ENCODE data around the gene HS3ST3A1. TPM values are rescaled to one million over a fixed set of nuclear protein-coding genes. Genes with fewer than 3 reads are reported as not detected.
"Not testable (repeated sequence)": the region's sequence is repeated elsewhere in the genome, so short reads cannot be mapped to it uniquely, and the experiment has no call there.

The HS3ST3A1 gene
- total and polyA plus RNA-seq, 4 donors: 0.18 to 8.0 (median 5.6) TPM

DNA sequence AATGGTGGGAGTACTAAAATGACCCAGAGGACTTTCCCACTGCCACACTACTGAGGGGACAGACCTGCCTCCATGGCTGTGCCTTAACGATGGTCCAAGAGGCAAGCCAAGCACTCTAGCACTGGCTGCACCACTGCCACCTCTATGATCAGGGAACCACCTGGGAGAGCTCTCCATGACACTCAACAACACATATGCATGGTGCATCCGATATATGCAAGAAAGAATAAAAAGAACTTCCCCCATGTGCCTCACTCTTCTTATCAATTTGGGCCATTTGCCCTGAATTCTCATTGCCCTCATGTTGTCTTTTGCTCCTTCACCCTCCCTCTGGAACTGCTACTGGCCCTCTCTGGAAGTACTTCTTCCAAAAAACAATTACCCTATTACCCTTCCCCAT lies 99.5 kb downstream of the HS3ST3A1 start:
- no peaks in the 10 kb centered on the region for H3K36me3 ChIP-seq (ENCODE audit: control insufficient read depth in 4 of 4, insufficient read depth in 4 of 4, low read length in 4 of 4)
- TF ChIP-seq, protein P1, sequence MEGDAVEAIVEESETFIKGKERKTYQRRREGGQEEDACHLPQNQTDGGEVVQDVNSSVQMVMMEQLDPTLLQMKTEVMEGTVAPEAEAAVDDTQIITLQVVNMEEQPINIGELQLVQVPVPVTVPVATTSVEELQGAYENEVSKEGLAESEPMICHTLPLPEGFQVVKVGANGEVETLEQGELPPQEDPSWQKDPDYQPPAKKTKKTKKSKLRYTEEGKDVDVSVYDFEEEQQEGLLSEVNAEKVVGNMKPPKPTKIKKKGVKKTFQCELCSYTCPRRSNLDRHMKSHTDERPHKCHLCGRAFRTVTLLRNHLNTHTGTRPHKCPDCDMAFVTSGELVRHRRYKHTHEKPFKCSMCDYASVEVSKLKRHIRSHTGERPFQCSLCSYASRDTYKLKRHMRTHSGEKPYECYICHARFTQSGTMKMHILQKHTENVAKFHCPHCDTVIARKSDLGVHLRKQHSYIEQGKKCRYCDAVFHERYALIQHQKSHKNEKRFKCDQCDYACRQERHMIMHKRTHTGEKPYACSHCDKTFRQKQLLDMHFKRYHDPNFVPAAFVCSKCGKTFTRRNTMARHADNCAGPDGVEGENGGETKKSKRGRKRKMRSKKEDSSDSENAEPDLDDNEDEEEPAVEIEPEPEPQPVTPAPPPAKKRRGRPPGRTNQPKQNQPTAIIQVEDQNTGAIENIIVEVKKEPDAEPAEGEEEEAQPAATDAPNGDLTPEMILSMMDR (IDR thresholded peaks at IDR 0.05; ENCODE audit: control extremely low read depth, extremely low read depth): no peak

DNA sequence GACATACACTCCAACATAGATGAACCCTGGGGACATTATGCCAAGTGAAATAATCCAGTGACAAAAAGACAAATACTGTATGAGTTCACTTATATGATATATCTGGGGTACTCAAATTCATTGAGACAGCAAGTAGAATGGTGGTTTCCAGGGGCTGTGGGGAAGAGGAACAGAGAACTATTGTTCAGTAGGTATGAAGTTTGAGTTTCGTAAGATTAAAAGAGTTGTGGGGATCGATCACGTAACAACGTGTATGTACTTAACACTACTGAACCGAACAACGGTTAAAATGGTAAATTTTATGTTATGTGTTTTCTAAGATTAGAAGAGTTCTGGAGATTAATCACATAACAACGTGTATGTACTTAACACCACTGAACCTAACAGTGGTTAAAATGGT lies 100.8 kb downstream of the HS3ST3A1 start:
- no peak overlapping the region for H3K4me3 ChIP-seq
- TF ChIP-seq, protein P1 (IDR thresholded peaks at IDR 0.05; ENCODE audit: control extremely low read depth, extremely low read depth): no peak
- no peaks in the 10 kb centered on the region for H3K27me3 ChIP-seq (ENCODE audit: control insufficient read depth in 3 of 3, insufficient read depth in 3 of 3, low read length in 2 of 3)
- no peaks in the 10 kb centered on the region for H3K36me3 ChIP-seq (ENCODE audit: control insufficient read depth in 4 of 4, insufficient read depth in 4 of 4, low read length in 4 of 4)
- 88 to 91% methylated on average over 7 of the region's 7 CpGs for WGBS, 2 donors
- DNase-seq (no peak), ATAC-seq (ENCODE audit: insufficient read depth, low FRiP score) (no peak)
- H3K9ac ChIP-seq (ENCODE audit: insufficient read depth in 1 of 2, low read length in 2 of 2): no peak overlapping the region
- H3K9me3 ChIP-seq (ENCODE audit: control insufficient read depth in 4 of 4, insufficient read depth in 3 of 4, low read length in 3 of 4): no peaks in the 10 kb centered on the region
- H3K4me1 ChIP-seq (ENCODE audit: control insufficient read depth in 5 of 5, insufficient read depth in 5 of 5, low read length in 5 of 5): peaks cover 0 to 9% (median 0%) of the 10 kb centered on the region in 5 donors
- H3K27ac ChIP-seq (ENCODE audit: low read depth in 1 of 2, low read length in 1 of 2): no peak overlapping the region

More for the DNA sequence above, 99.5 kb downstream of the HS3ST3A1 start:
- ATAC-seq (ENCODE audit: insufficient read depth, low FRiP score) (no peak), DNase-seq (no peak)
- no peak overlapping the region for H3K27ac ChIP-seq (ENCODE audit: low read depth in 1 of 2, low read length in 1 of 2)
- 87 to 90% methylated on average over 2 of the region's 2 CpGs for WGBS, 2 donors
- H3K4me1 ChIP-seq (ENCODE audit: control insufficient read depth in 5 of 5, insufficient read depth in 5 of 5, low read length in 5 of 5): peaks cover 0 to 9% (median 0%) of the 10 kb centered on the region in 5 donors
- H3K9ac ChIP-seq (ENCODE audit: insufficient read depth in 1 of 2, low read length in 2 of 2): no peak overlapping the region
- H3K27me3 ChIP-seq (ENCODE audit: control insufficient read depth in 3 of 3, insufficient read depth in 3 of 3, low read length in 2 of 3): no peaks in the 10 kb centered on the region
- no peaks in the 10 kb centered on the region for H3K9me3 ChIP-seq (ENCODE audit: control insufficient read depth in 4 of 4, insufficient read depth in 3 of 4, low read length in 3 of 4)
- H3K4me3 ChIP-seq: no peak overlapping the region

DNA sequence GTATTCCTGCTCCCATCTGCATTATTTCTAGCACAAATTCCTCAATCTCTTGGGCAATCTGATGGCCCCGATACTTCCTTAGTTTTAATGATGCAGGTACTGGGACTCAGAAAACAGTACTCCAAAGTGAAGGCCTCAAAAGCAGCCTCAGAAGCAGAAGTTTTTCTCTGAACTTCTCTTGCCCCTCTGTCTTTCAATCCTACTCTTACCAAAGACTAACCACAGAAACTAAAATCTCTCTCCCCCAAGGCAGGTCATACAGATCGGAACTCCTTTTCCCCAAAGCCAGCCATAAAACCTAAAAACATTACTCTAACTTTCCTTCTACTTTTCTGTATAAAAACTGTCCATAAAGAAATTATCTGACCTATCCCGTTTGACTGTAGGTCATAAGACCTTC lies 103.5 kb downstream of the HS3ST3A1 start:
- H3K9ac ChIP-seq (ENCODE audit: insufficient read depth in 1 of 2, low read length in 2 of 2): no peak overlapping the region
- no peak overlapping the region for H3K4me3 ChIP-seq
- H3K36me3 ChIP-seq (ENCODE audit: control insufficient read depth in 4 of 4, insufficient read depth in 4 of 4, low read length in 4 of 4): no peaks in the 10 kb centered on the region
- WGBS, 2 donors: 59 to 87% methylated on average over 3 of the region's 3 CpGs
- DNase-seq: no peak
- H3K4me1 ChIP-seq (ENCODE audit: control insufficient read depth in 5 of 5, insufficient read depth in 5 of 5, low read length in 5 of 5): peaks cover 0 to 9% (median 0%) of the 10 kb centered on the region in 5 donors
- H3K27me3 ChIP-seq (ENCODE audit: control insufficient read depth in 3 of 3, insufficient read depth in 3 of 3, low read length in 2 of 3): no peaks in the 10 kb centered on the region
- TF ChIP-seq, protein P1 (IDR thresholded peaks at IDR 0.05; ENCODE audit: control extremely low read depth, extremely low read depth): no peak
- no peaks in the 10 kb centered on the region for H3K9me3 ChIP-seq (ENCODE audit: control insufficient read depth in 4 of 4, insufficient read depth in 3 of 4, low read length in 3 of 4)
- no peak overlapping the region for H3K27ac ChIP-seq (ENCODE audit: low read depth in 1 of 2, low read length in 1 of 2)
- ATAC-seq (ENCODE audit: insufficient read depth, low FRiP score): no peak

DNA sequence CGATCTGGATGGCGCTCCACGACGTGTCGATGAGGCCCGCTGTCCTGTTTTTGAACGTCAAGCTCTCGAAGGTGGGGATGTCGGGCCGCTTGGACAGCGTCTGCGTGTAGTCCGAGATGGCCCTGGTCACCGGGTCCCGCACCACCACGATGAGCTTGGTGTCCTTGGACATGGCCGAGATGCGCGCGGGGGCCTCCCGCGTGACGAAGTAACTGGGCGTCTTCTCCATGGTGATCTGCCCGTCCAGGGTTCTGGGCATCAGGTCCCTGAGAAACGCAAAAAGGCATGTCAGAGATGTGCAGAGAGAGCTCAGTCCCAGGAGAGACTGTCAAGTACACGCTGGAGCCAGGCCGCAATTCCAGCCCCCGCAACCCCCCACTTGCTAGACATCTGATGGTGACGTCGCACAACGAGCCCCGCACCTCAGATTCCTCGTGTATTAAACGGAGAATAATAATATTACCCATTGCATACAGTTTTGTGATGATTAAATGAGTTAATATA lies 105.1 kb downstream of the HS3ST3A1 start:
- H3K36me3 ChIP-seq (ENCODE audit: control insufficient read depth in 4 of 4, insufficient read depth in 4 of 4, low read length in 4 of 4); H3K4me1 ChIP-seq (ENCODE audit: control insufficient read depth in 5 of 5, insufficient read depth in 5 of 5, low read length in 5 of 5); H3K9me3 ChIP-seq (ENCODE audit: control insufficient read depth in 4 of 4, insufficient read depth in 3 of 4, low read length in 3 of 4); H3K27ac ChIP-seq (ENCODE audit: low read depth in 1 of 2, low read length in 1 of 2); DNase-seq; H3K4me3 ChIP-seq; H3K27me3 ChIP-seq (ENCODE audit: control insufficient read depth in 3 of 3, insufficient read depth in 3 of 3, low read length in 2 of 3); H3K9ac ChIP-seq (ENCODE audit: insufficient read depth in 1 of 2, low read length in 2 of 2); ATAC-seq (ENCODE audit: insufficient read depth, low FRiP score): not testable (repeated sequence)
- 97% methylated on average over 22 to 24 of the region's 35 CpGs for WGBS, 2 donors

Data from lung (tissue), 12 donors.